Esophagus squamous epithelium (tissue), 4 donors: ENCODE measurements around the gene RNF213.

ENCODE experiments used
- POLR2A ChIP-seq, 4 donors: fragments of 450-650 bp; IDR thresholded peaks; one replicate each; pipeline ENCODE4 v1.6.1; 2017; ENCODE audit warnings: antibody characterized with exemption in 4 of 4, mild to moderate bottlenecking in 4 of 4, moderate library complexity in 3 of 4
- TF ChIP-seq, protein P1 (sequence below), 6 experiments: fragments of 450-650 bp in 4 of 6; fragments of 200-600 bp in 2 of 6; sonication (generic) in 2 of 6; IDR thresholded peaks; one replicate each; pipeline ENCODE4 v1.5.1; 2016 to 2019; ENCODE audit warnings: antibody characterized with exemption in 6 of 6, mild to moderate bottlenecking in 4 of 6, moderate library complexity in 4 of 6

DNA sequence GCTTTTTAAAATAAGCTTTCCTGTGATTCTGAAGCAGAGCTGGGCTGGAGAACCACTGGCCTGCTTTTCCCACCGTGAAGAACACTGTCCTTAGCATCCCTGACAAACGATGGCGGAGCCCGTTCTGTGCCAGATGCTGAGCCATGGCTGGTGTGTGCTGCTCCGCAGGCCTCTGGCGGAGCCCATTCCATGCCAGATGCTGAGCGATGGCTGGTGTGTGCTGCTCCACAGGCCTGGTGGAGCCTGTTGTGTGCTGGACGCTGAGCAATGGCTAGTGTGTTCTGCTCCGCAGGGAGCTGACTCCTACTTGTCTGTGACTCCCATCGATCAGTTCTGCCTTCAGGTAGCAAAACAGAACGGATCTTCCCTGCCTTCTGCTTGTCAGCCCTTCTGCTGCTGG lies 158.6 kb downstream of the RNF213 start:
- TF ChIP-seq, protein P1, sequence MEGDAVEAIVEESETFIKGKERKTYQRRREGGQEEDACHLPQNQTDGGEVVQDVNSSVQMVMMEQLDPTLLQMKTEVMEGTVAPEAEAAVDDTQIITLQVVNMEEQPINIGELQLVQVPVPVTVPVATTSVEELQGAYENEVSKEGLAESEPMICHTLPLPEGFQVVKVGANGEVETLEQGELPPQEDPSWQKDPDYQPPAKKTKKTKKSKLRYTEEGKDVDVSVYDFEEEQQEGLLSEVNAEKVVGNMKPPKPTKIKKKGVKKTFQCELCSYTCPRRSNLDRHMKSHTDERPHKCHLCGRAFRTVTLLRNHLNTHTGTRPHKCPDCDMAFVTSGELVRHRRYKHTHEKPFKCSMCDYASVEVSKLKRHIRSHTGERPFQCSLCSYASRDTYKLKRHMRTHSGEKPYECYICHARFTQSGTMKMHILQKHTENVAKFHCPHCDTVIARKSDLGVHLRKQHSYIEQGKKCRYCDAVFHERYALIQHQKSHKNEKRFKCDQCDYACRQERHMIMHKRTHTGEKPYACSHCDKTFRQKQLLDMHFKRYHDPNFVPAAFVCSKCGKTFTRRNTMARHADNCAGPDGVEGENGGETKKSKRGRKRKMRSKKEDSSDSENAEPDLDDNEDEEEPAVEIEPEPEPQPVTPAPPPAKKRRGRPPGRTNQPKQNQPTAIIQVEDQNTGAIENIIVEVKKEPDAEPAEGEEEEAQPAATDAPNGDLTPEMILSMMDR (IDR thresholded peaks at IDR 0.05): no peak
- TF ChIP-seq POLR2A (IDR thresholded peaks at IDR 0.05): no peak
